Activated naive CD4-positive, alpha-beta T cell treated with anti-CD3 and anti-CD28 coated beads, Interleukin-2, amount 10 ng/mL, durations not matched to agents 7 days and 5 days (primary cell): ENCODE results near the gene LBR.

ENCODE experiments used
- CTCF ChIA-PET: fragments of 350-600 bp; sonication (Branson Sonifier 250); formaldehyde crosslinking; loops from one replicate; lab custom pipeline; 2021; ENCODE audit warnings: antibody characterized with exemption; lab: Charles Lee
- DNase-seq: peaks from one replicate; pipeline ENCODE4 v3.0.0-alpha.2; 2020
- H3K27ac Mint-ChIP-seq: one replicate; pipeline ENCODE4 v1.8.0; 2021; ENCODE audit warnings: mild to moderate bottlenecking, moderate library complexity, mixed read lengths
- H3K27me3 Mint-ChIP-seq: one replicate; pipeline ENCODE4 v1.8.0; 2021; ENCODE audit warnings: mild to moderate bottlenecking, mixed read lengths
- H3K36me3 Mint-ChIP-seq: one replicate; pipeline ENCODE4 v1.8.0; 2021; ENCODE audit warnings: mixed read lengths
- H3K4me1 Mint-ChIP-seq: one replicate; pipeline ENCODE4 v1.8.0; 2021; ENCODE audit warnings: mixed read lengths
- H3K4me3 Mint-ChIP-seq: one replicate; pipeline ENCODE4 v1.8.0; 2021; ENCODE audit warnings: mild to moderate bottlenecking, moderate library complexity, mixed read lengths
- H3K9me3 Mint-ChIP-seq: one replicate; pipeline ENCODE4 v1.8.0; 2021; ENCODE audit warnings: mixed read lengths

Gene LBR

DNA sequence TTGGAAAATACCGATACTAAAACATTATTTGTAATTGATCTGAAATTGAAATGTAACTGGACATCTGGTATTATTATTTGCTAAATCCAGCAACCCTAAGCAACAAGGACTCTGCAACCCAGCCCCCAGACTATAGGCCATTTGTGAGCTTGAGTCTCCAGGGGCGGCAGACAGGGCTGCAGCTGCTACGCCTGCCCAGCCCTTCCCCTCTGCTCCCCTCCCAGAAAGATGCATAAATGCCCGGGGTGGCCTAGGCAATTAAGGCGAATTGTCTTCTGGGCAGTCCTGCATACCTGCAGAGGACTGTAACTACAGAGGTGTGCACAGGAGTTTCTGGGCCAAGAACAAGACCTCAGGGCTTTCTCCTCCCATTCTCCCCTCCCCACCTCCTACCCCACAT lies 41.2 kb upstream of the LBR start:
- peaks cover 70% of the 10 kb centered on the region for H3K4me1 Mint-ChIP-seq
- no peaks in the 10 kb centered on the region for H3K27me3 Mint-ChIP-seq
- H3K9me3 Mint-ChIP-seq: peaks cover 7% of the 10 kb centered on the region
- DNase-seq: no peak
- peak overlapping the region; percentile 90 for H3K4me3 Mint-ChIP-seq
- H3K36me3 Mint-ChIP-seq: peaks cover 5% of the 10 kb centered on the region
- peak overlapping the region; percentile 99 for H3K27ac Mint-ChIP-seq
- CTCF ChIA-PET: interaction anchor here (0.5 to 3.6 kb wide), 7 partner anchors 9 to 563 kb away, joined by 3 to 16 read pairs (median 5); partner anchors contain the start of gene SRP9

DNA sequence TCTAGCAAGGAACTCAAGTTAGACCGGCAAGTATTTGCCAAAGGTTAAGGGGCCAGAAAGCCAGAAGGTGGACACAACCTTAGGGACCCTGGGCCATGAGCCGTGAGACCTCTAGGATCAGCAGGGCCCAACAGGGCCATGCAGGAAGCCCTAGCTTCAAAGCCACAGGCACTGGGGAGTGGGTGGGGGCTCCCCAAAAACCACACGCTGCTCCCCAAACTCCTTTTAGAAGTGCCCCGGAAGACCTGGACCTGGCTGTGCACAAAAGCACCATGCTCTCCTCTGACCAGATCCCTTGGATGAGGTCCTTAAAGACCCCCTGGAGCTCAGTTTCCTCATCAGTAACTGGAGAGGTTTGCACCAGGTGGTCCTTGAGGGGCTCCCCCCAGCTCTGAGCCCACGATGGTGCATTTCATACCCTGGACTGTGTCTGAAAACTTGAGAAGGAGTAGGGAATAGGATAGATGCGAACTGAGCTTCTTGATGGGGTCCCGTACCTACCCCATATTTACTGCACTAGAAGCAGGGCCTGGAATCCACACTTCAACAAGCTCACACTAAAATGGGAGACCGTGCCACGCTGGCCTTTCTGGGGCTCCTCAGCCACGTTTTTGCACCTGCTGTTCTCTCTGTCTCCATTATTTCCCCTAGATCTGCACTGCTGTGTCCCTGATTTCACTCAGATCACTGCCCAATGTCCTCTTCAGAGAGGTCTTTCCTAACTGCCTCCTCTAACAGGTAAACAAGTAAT lies 40.6 kb upstream of the LBR start:
- peak overlapping the region; percentile 99 for H3K27ac Mint-ChIP-seq
- H3K9me3 Mint-ChIP-seq: peaks cover 5% of the 10 kb centered on the region
- peaks cover 3% of the 10 kb centered on the region for H3K36me3 Mint-ChIP-seq
- peaks cover 73% of the 10 kb centered on the region for H3K4me1 Mint-ChIP-seq
- peak overlapping the region; percentile 90 for H3K4me3 Mint-ChIP-seq
- CTCF ChIA-PET: interaction anchor here (0.5 to 3.6 kb wide), 16 partner anchors 10 to 564 kb away, joined by 3 to 16 read pairs (median 4); partner anchors contain the start of genes PYCR2, SDE2 and SRP9
- H3K27me3 Mint-ChIP-seq: no peaks in the 10 kb centered on the region
- peak; percentile 63 for DNase-seq

DNA sequence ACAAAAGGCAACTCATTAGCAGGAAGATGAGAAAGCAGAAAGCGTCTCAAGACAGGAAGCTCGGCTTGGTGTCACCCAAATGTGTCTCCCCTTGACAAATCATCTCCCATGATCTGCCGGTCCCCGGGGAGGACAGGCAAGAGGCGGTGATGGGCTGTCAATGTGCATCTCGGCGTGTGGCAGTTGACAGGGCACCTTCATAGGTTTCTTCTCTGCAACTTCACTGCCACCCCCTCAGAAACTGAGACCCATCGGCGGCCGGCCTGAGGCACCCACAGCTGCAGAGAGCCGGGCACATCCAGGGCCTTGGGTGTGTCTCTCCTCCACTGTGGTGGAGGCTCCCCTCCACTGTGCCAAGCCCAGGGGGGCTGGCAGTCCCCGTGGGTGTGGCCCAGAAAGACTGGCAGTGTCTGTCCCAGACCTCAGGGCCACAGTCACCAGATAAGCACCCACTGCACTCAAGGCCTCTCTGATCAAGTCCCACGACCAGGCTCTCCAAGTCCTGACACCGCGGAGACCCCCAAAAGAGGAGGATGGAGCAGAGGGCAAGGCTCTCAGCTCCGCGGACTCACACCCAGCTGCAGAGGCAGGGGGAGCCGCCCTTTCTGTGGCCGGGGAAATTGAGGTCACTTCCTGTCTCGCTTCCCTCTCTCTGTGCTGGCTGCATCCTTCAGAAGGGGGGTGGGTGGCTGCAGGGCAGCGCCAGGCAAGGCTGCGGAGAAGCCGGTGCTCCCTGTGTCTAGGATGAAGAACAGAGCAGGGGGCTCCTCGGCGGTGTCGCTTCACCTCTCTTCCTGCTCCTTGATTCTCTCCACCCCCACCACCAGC lies 39.6 kb upstream of the LBR start:
- Mint-ChIP-seq H3K27ac (peak overlapping the region; percentile 99), H3K4me1 (peaks cover 78% of the 10 kb centered on the region), H3K9me3 (no peaks in the 10 kb centered on the region), H3K36me3 (peaks cover 2% of the 10 kb centered on the region), H3K27me3 (no peaks in the 10 kb centered on the region), H3K4me3 (peak overlapping the region; percentile 90)
- DNase-seq: peak; percentile 93
- CTCF ChIA-PET: interaction anchor here (0.6 to 3.6 kb wide), 12 partner anchors 11 to 532 kb away, joined by 3 to 16 read pairs (median 4); partner anchors contain the start of genes PYCR2, SDE2 and SRP9

DNA sequence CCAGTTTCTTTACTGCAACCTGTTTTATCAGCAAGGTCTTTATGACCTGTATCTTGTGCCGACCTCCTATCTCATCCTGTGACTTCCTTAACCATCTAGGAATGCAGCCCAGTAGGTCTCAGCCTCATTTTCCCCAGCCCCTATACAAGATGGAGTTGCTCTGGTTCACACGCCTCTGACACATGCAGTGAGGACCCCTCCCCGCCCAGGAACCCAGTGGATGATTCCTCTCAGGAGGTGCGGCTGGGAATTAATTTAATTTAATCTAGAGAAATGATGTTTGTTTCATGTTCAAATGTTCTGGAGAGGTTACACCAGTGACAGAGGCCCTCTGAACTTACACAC lies 39.0 kb upstream of the LBR start:
- peaks cover 2% of the 10 kb centered on the region for H3K36me3 Mint-ChIP-seq
- DNase-seq: no peak
- peak overlapping the region; percentile 90 for H3K4me3 Mint-ChIP-seq
- peak overlapping the region; percentile 99 for H3K27ac Mint-ChIP-seq
- H3K9me3 Mint-ChIP-seq: no peaks in the 10 kb centered on the region
- H3K4me1 Mint-ChIP-seq: peaks cover 80% of the 10 kb centered on the region
- CTCF ChIA-PET: interaction anchor here (1.0 to 2.6 kb wide), 4 partner anchors 22 to 533 kb away, joined by 3 to 11 read pairs (median 7); partner anchors contain the start of gene SDE2
- no peaks in the 10 kb centered on the region for H3K27me3 Mint-ChIP-seq

DNA sequence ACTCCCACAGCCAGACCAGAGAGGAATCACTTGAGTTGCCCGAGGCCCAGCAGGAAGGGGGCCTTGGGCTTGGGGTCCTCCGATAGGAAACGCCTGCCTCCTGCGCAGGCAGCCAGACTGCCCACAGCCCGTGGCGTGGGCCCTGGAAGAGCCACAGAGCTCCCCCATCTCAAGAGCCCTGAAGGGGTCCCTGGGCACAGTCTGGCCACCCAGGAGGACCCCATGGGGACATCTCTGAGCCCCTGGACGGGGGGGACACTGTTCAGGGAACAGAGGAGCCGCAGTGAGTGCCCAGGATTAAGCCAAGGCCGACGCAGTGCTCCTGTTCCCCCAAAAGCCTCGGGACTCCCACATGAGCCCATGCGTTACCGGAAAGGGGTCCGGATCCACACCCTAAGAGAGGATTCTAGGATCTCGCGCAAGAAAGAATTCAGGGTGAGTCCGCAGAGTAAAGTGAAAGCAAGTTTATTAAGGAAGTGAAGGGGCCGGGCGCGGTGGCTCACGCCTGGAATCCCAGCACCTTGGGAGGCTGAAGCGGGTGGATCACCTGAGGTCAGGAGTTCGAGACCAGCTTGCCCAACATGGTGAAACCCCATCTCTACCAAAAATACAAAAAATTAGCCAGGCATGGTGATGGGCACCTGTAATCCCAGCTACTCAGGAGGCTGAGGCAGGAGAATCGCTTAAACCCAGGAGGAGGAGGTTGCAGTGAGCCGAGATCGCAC lies 38.1 kb upstream of the LBR start:
- DNase-seq: no peak
- Mint-ChIP-seq H3K4me3 (peak overlapping the region; percentile 31), H3K9me3 (no peaks in the 10 kb centered on the region), H3K36me3 (peaks cover 2% of the 10 kb centered on the region), H3K27me3 (no peaks in the 10 kb centered on the region), H3K27ac (peak overlapping the region; percentile 99), H3K4me1 (peaks cover 85% of the 10 kb centered on the region)
- CTCF ChIA-PET: interaction anchor here (1.0 kb wide), 1 partner anchor 25 kb away, joined by 3 read pairs; no protein-coding TSS in a partner anchor

DNA sequence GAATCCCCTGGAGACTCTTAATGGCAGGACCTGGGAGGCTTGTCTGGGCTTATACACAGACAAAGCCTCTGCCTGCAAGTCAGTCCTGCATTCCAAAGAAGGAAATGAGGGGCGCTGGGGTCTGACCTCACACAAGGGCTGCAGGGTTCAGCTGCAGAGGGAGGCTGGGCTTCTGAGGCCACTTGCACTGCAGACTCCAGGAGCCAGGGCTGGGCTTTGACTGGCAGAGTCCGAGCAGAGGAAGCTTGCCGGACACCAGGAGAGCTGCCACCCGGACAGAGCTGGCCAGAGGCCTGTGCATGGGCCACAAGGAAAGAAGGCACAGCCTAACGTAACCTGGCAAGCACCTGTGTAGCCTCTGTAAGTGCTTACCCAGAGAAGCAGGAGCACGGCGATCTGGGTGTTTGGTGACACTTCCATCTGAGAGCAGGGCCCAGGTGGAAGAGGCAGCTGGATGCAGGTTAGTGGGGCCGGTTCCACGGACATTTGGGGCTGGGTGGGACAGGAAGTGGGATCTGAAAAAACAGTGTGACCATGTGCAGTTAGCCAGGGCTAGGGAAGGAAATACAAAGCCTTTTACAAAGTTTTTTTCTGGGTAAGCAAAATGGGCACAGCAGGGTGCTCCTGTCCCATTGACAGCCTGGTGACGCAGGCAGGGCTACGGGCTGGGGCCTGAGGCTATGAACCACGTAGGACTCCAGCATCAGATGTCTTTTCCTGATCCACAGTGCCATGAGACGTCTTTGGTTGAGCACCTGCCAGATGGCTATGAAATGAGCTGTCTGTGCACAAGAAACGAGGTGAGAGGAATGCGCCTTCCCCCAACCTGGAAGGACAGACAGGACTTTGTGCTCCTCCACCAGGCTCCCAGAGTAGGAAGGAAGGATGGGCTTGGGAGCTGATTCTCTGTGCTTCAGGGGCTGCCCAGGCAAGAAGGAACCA lies 37.3 kb upstream of the LBR start:
- H3K27me3 Mint-ChIP-seq: peaks cover 4% of the 10 kb centered on the region
- H3K9me3 Mint-ChIP-seq: no peaks in the 10 kb centered on the region
- H3K4me3 Mint-ChIP-seq: no peak overlapping the region
- H3K4me1 Mint-ChIP-seq: peaks cover 85% of the 10 kb centered on the region
- H3K36me3 Mint-ChIP-seq: peaks cover 2% of the 10 kb centered on the region
- CTCF ChIA-PET: interaction anchor here (1.0 to 1.3 kb wide), 2 partner anchors 20 to 24 kb away, joined by 3 to 4 read pairs; no protein-coding TSS in a partner anchor
- H3K27ac Mint-ChIP-seq: peak overlapping the region; percentile 85
- DNase-seq: no peak

DNA sequence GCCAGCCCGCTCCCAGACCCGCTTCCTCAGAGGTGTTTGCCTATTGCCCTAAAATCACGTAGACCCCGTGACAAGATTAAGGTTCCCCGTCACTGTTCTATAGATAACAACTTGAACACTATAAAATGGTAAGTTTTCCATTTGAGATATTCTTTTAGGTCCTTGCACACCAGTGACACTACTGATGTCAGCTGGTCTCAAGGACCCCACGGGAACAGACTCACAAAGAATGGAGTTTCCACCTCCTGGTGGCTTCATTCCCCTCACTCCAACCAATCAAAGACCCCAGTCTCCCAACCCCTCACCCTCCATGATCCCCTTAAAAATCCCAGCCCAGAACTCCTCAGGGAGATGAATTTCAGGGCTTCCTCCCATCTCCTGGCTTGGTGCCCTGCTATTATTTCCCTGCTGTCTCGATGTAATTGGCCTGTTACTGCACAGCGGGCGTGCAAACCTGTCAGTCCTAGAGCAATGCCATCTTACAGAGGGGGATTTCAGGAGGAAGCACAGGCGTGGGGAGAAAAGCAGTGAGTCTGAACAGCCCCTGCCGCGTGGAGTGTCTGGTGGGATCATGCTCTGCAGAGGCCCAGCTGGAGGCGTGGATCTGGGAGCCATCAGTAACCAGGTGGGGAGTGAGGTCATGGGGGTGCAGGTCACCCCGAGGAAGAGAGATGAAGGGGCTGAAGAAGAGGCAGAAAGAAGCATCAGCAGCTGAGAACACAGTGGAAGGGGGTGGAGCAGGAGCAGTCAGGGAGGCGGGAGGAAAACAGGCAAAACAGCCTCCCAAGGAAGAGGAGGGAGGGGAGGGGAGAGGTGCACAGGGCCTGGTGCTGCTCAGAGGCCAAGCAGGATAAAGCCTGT lies 35.1 kb upstream of the LBR start:
- peaks cover 4% of the 10 kb centered on the region for H3K27me3 Mint-ChIP-seq
- DNase-seq: no peak
- CTCF ChIA-PET: interaction anchor here (0.9 to 1.0 kb wide), 2 partner anchors 10 to 12 kb away, joined by 3 to 5 read pairs; no protein-coding TSS in a partner anchor
- no peak overlapping the region for H3K4me3 Mint-ChIP-seq
- no peaks in the 10 kb centered on the region for H3K9me3 Mint-ChIP-seq
- peak overlapping the region; percentile 50 for H3K27ac Mint-ChIP-seq
- H3K4me1 Mint-ChIP-seq: peaks cover 77% of the 10 kb centered on the region
- H3K36me3 Mint-ChIP-seq: peaks cover 2% of the 10 kb centered on the region

DNA sequence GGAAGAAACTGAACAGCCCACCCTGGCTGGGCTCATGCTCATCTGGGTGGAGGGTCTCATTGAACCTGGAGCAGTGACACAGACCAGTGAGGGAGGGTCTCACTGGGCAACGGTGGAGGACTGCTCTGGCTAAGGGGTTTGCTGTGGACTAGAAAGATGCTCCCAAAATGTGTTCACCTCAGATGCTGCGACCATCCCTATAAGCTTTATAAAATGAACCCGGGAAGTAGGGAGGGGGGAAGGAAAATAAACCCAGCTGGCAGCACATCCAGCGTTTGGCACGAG lies 34.5 kb upstream of the LBR start:
- Mint-ChIP-seq H3K27me3 (peaks cover 4% of the 10 kb centered on the region), H3K27ac (no peak overlapping the region), H3K9me3 (no peaks in the 10 kb centered on the region), H3K4me3 (no peak overlapping the region), H3K4me1 (peaks cover 77% of the 10 kb centered on the region), H3K36me3 (peaks cover 2% of the 10 kb centered on the region)
- no peak for DNase-seq
- CTCF ChIA-PET: interaction anchor here (0.9 to 1.2 kb wide), 3 partner anchors 11 to 16 kb away, joined by 3 to 5 read pairs (median 3); no protein-coding TSS in a partner anchor

DNA sequence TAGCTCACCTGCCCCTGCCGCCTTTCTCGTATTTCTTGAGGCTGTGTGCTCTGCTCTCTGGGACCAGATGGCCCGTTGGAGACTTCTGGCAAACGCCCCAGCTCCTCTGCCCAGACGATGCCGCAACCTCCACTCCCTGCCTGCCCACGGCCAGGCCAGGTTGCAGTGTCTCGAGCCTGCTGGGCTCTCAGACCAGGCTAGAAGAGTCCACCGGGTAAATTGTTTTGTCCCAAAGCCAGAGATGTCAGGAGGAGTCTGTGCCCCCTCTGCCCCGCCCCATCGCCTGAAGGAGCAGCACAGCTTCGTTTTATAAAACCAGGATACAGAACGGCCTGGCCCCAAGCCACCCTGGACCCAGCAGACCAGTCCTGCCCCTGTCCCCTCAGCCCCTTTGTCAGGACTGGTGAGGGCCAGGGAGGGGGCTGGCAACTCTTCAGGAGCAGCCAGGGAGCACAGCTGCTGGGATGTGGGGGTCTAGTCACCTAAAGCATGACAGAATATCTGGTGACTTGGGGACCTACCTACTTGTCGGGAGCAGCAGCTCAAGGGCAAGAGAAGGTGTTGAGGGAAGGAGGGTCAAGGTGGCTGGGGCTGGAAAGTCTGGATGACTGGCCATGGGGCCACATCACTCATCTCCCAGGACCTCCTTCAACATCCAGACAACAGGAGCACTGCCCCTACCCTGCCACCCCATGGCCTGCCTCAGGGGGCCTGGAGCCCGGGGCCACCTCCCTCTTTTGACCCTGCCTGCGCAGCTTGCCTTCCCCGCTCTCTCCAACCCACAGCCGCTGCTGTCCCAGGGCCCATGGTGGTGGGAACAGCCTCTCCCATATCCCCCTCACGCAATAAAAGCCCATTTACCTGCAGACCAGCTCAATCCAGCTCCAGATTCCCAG lies 33.9 kb upstream of the LBR start:
- Mint-ChIP-seq H3K27ac (peak overlapping the region; percentile 47), H3K27me3 (peaks cover 4% of the 10 kb centered on the region), H3K9me3 (no peaks in the 10 kb centered on the region), H3K4me3 (no peak overlapping the region), H3K36me3 (peaks cover 2% of the 10 kb centered on the region), H3K4me1 (peaks cover 72% of the 10 kb centered on the region)
- CTCF ChIA-PET: interaction anchor here (0.9 to 2.3 kb wide), 5 partner anchors 11 to 17 kb away, joined by 3 to 8 read pairs (median 4); no protein-coding TSS in a partner anchor
- DNase-seq: no peak

DNA sequence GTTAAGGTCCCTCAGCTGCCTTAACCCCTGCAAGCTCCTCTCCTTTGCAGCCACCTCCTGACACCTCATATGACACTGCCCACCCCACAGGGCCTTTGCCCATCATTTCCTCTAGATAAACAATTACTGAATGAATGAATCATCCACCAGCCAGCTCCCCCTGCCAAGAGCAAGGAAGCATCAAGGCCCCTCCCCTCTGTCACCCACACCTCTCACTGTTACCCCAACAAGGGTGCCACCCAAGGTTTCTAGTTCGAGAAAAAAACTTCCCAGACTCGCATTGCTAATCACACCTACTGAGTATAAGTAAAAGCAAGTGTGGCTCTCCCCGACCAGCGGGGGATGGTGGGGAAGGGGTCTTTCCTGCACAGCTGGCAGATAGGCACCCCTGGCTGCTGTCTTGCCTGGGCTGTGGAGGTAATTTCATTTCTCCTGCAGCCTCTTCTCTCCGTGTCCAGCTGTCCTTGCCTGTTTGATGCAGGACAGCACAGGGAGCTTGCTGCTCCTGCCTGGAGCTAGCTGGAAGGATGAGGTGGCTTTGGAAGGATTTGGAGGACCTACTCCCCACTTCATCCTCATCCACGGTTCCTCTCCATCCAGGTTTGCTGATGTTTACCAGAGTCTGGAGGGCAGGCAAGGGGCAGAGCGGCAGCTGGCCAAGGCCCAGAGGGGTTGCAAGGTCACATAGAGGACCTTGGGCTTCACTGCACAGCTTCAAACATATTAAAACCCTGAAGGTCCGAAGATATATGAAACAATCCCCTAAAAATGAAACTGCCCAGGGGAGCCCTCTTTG lies 33.1 kb upstream of the LBR start:
- Mint-ChIP-seq H3K36me3 (peaks cover 2% of the 10 kb centered on the region), H3K4me3 (no peak overlapping the region), H3K27me3 (peaks cover 4% of the 10 kb centered on the region), H3K9me3 (peaks cover 3% of the 10 kb centered on the region), H3K27ac (peak overlapping the region; percentile 80), H3K4me1 (peaks cover 65% of the 10 kb centered on the region)
- DNase-seq: peak; percentile 52
- CTCF ChIA-PET: interaction anchor here (0.8 to 2.3 kb wide), 5 partner anchors 12 to 20 kb away, joined by 3 to 8 read pairs (median 4); no protein-coding TSS in a partner anchor
